Breast epithelium (tissue), 3 donors: ENCODE measurements around the gene VAMP1.

ENCODE experiments used
- POLR2A ChIP-seq: fragments of 450-650 bp; IDR thresholded peaks from one replicate; pipeline ENCODE4 v1.6.1; 2016; ENCODE audit warnings: antibody characterized with exemption, mild to moderate bottlenecking, moderate library complexity
- POLR2AphosphoS5 ChIP-seq, 3 donors: sonication (generic); formaldehyde crosslinking; IDR thresholded peaks; one replicate each; pipeline ENCODE4 v1.6.1; 2017; ENCODE audit warnings: antibody characterized with exemption in 3 of 3
- TF ChIP-seq, protein P1 (sequence below), 3 donors: fragments of 450-650 bp; IDR thresholded peaks; one replicate each; pipeline ENCODE4 v1.5.1; 2016 to 2017; ENCODE audit warnings: antibody characterized with exemption in 3 of 3, mild to moderate bottlenecking in 3 of 3, moderate library complexity in 3 of 3

DNA sequence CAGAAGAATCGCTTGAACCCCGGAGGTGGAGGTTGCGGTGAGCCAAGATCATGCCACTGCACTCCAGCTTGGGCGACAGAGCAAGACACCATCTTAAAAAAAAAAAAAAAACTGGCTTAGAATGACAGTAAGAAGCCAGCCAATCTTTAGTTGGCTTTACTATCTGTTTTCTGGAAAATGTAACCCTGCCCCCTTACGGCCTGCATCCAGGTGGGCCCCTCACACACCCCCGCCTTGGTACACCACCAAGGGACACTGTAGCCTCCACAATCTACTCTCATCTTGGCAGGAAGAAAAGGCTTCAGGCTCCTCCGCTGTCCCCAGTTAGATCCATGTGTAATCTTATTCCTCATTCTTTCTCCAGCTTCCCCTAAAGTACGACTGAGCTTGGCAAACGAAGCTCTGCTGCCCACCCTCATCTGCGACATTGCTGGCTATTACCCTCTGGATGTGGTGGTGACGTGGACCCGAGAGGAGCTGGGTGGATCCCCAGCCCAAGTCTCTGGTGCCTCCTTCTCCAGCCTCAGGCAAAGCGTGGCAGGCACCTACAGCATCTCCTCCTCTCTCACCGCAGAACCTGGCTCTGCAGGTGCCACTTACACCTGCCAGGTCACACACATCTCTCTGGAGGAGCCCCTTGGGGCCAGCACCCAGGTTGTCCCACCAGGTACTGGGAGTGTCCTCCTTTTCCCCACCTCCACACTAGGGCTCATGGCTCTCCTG is 12.0 kb downstream of the VAMP1 start:
- TF ChIP-seq POLR2A: no peak
- TF ChIP-seq, protein P1, sequence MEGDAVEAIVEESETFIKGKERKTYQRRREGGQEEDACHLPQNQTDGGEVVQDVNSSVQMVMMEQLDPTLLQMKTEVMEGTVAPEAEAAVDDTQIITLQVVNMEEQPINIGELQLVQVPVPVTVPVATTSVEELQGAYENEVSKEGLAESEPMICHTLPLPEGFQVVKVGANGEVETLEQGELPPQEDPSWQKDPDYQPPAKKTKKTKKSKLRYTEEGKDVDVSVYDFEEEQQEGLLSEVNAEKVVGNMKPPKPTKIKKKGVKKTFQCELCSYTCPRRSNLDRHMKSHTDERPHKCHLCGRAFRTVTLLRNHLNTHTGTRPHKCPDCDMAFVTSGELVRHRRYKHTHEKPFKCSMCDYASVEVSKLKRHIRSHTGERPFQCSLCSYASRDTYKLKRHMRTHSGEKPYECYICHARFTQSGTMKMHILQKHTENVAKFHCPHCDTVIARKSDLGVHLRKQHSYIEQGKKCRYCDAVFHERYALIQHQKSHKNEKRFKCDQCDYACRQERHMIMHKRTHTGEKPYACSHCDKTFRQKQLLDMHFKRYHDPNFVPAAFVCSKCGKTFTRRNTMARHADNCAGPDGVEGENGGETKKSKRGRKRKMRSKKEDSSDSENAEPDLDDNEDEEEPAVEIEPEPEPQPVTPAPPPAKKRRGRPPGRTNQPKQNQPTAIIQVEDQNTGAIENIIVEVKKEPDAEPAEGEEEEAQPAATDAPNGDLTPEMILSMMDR (IDR thresholded peaks at IDR 0.05): no peak
- TF ChIP-seq POLR2AphosphoS5 (IDR thresholded peaks at IDR 0.05): no peak
